ENCODE data around the gene SARS2. TPM values are rescaled to one million over a fixed set of nuclear protein-coding genes. Genes with fewer than 3 reads are reported as not detected.
"Not testable (repeated sequence)": the region's sequence is repeated elsewhere in the genome, so short reads cannot be mapped to it uniquely, and the experiment has no call there.

SARS2 gene
- total RNA-seq, 1 donor from 2014 or later, result 11.5 TPM

- H3K4me3 ChIP-seq (ENCODE audit: low read length in 3 of 3), result no peak overlapping the region
- no peaks in the 10 kb centered on the region for H3K9me3 ChIP-seq (ENCODE audit: control insufficient read depth in 3 of 3, low read length in 3 of 3)
- H3K4me1 ChIP-seq (ENCODE audit: control insufficient read depth in 3 of 3, insufficient read depth in 3 of 3, low read length in 3 of 3), result peaks cover 0 to 6% (median 0%) of the 10 kb centered on the region in 3 donors
- H3K27me3 ChIP-seq (ENCODE audit: control insufficient read depth in 3 of 3, insufficient read depth in 3 of 3, low read length in 3 of 3), result peaks cover under 1 to 8% (median 6%) of the 10 kb centered on the region in 3 donors
- H3K9ac ChIP-seq (ENCODE audit: low read depth in 1 of 3, low read length in 3 of 3), result no peak overlapping the region
- H3K36me3 ChIP-seq (ENCODE audit: control insufficient read depth in 3 of 3, insufficient read depth in 3 of 3, low read length in 3 of 3), result no peaks in the 10 kb centered on the region
- no peak overlapping the region for H3K27ac ChIP-seq (ENCODE audit: low read depth, low read length)
Observed at GRCh38 chr19:38970664-38971532, 40.3 kb upstream of the SARS2 start.

DNA sequence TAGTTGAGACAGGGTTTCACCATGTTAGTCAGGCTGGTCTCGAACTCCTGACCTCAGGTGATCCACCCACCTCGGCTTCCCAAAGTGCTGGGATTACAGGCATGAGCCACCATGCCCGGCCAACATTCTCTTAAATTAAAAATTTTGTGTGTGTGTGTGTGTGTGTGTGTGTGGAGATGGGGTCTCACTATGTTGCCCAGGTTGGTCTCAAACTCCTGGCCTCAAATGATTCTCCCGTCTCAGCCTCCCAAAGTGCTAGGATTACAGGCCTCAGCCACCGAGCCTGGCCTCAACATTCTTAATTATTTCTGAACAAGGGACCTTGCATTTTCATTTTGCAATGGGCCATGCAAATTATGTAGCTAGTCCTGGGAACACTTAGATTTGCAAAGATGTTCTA is 35.6 kb upstream of the SARS2 start:
- H3K4me3 ChIP-seq (ENCODE audit: low read length in 3 of 3); H3K9me3 ChIP-seq (ENCODE audit: control insufficient read depth in 3 of 3, low read length in 3 of 3); H3K27ac ChIP-seq (ENCODE audit: low read depth, low read length); H3K9ac ChIP-seq (ENCODE audit: low read depth in 1 of 3, low read length in 3 of 3); H3K4me1 ChIP-seq (ENCODE audit: control insufficient read depth in 3 of 3, insufficient read depth in 3 of 3, low read length in 3 of 3); H3K36me3 ChIP-seq (ENCODE audit: control insufficient read depth in 3 of 3, insufficient read depth in 3 of 3, low read length in 3 of 3); H3K27me3 ChIP-seq (ENCODE audit: control insufficient read depth in 3 of 3, insufficient read depth in 3 of 3, low read length in 3 of 3): not testable (repeated sequence)

- Histone ChIP-seq H3K9me3 (ENCODE audit: control insufficient read depth in 3 of 3, low read length in 3 of 3) (no peaks in the 10 kb centered on the region), H3K36me3 (ENCODE audit: control insufficient read depth in 3 of 3, insufficient read depth in 3 of 3, low read length in 3 of 3) (no peaks in the 10 kb centered on the region), H3K27ac (ENCODE audit: low read depth, low read length) (no peak overlapping the region), H3K9ac (ENCODE audit: low read depth in 1 of 3, low read length in 3 of 3) (no peak overlapping the region), H3K4me1 (ENCODE audit: control insufficient read depth in 3 of 3, insufficient read depth in 3 of 3, low read length in 3 of 3) (peaks cover 3% of the 10 kb centered on the region in 3 donors), H3K27me3 (ENCODE audit: control insufficient read depth in 3 of 3, insufficient read depth in 3 of 3, low read length in 3 of 3) (no peaks in the 10 kb centered on the region), H3K4me3 (ENCODE audit: low read length in 3 of 3) (no peak overlapping the region)
Observed at GRCh38 chr19:38964738-38965137, 34.2 kb upstream of the SARS2 start.

DNA sequence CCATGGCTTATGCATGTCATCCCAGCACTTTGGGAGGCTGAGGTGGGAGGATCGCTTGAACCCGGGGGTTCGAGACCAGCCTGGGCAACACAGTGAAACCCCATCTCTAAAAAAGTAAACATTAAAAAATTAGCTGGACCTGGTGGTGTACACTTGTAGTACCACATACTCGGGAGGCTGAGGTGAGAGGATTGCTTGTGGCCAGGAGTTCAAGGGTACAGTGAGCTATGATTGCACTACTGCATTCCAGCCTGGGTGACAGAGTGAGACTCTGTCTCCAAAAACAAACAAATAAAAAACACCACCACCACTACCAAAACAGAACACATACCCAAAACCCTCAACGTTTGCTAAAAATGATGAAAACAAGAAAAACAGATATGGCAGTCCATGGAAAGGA is 29.1 kb upstream of the SARS2 start:
- no peaks in the 10 kb centered on the region for H3K9me3 ChIP-seq (ENCODE audit: control insufficient read depth in 3 of 3, low read length in 3 of 3)
- no peak overlapping the region for H3K27ac ChIP-seq (ENCODE audit: low read depth, low read length)
- H3K27me3 ChIP-seq (ENCODE audit: control insufficient read depth in 3 of 3, insufficient read depth in 3 of 3, low read length in 3 of 3), result no peaks in the 10 kb centered on the region
- H3K36me3 ChIP-seq (ENCODE audit: control insufficient read depth in 3 of 3, insufficient read depth in 3 of 3, low read length in 3 of 3), result no peaks in the 10 kb centered on the region
- no peak overlapping the region for H3K4me3 ChIP-seq (ENCODE audit: low read length in 3 of 3)
- peaks cover 3% of the 10 kb centered on the region in 3 donors for H3K4me1 ChIP-seq (ENCODE audit: control insufficient read depth in 3 of 3, insufficient read depth in 3 of 3, low read length in 3 of 3)
- H3K9ac ChIP-seq (ENCODE audit: low read depth in 1 of 3, low read length in 3 of 3), result no peak overlapping the region

- Histone ChIP-seq H3K4me3 (ENCODE audit: low read length in 3 of 3) (no peak overlapping the region), H3K9ac (ENCODE audit: low read depth in 1 of 3, low read length in 3 of 3) (no peak overlapping the region), H3K27me3 (ENCODE audit: control insufficient read depth in 3 of 3, insufficient read depth in 3 of 3, low read length in 3 of 3) (no peaks in the 10 kb centered on the region), H3K4me1 (ENCODE audit: control insufficient read depth in 3 of 3, insufficient read depth in 3 of 3, low read length in 3 of 3) (peaks cover 3% of the 10 kb centered on the region in 3 donors), H3K27ac (ENCODE audit: low read depth, low read length) (no peak overlapping the region), H3K36me3 (ENCODE audit: control insufficient read depth in 3 of 3, insufficient read depth in 3 of 3, low read length in 3 of 3) (no peaks in the 10 kb centered on the region), H3K9me3 (ENCODE audit: control insufficient read depth in 3 of 3, low read length in 3 of 3) (no peaks in the 10 kb centered on the region)
Observed at GRCh38 chr19:38958301-38958700, 27.7 kb upstream of the SARS2 start.

GRCh38 chr19:38956264-38956663 is 25.7 kb upstream of the SARS2 start:
- H3K4me3 ChIP-seq (ENCODE audit: low read length in 3 of 3), result no peak overlapping the region
- no peak overlapping the region for H3K9ac ChIP-seq (ENCODE audit: low read depth in 1 of 3, low read length in 3 of 3)
- H3K4me1 ChIP-seq (ENCODE audit: control insufficient read depth in 3 of 3, insufficient read depth in 3 of 3, low read length in 3 of 3), result no peaks in the 10 kb centered on the region
- no peaks in the 10 kb centered on the region for H3K36me3 ChIP-seq (ENCODE audit: control insufficient read depth in 3 of 3, insufficient read depth in 3 of 3, low read length in 3 of 3)
- H3K27ac ChIP-seq (ENCODE audit: low read depth, low read length), result no peak overlapping the region
- H3K9me3 ChIP-seq (ENCODE audit: control insufficient read depth in 3 of 3, low read length in 3 of 3), result no peaks in the 10 kb centered on the region
- no peaks in the 10 kb centered on the region for H3K27me3 ChIP-seq (ENCODE audit: control insufficient read depth in 3 of 3, insufficient read depth in 3 of 3, low read length in 3 of 3)

DNA sequence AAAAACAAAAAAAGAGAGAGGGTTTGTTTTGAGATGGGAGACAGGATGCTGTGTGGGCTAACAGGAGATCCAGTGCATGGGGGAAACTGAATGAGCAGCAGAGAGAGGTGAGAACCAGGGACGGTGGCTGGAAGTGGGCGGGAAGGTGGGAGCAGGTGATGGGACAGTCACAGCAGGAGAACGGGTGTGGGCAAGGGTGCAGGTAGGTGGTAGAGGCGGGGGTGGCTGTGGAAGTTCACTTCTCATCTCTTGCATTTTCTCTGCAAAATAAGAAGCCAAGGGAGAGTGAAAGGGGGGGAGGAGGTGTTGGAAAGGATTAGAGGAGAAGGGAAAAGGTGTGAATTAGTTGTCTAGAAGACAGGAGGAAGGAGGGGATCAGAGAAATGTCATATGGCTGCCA is 23.1 kb upstream of the SARS2 start:
- Histone ChIP-seq H3K36me3 (ENCODE audit: control insufficient read depth in 3 of 3, insufficient read depth in 3 of 3, low read length in 3 of 3) (no peaks in the 10 kb centered on the region), H3K4me1 (ENCODE audit: control insufficient read depth in 3 of 3, insufficient read depth in 3 of 3, low read length in 3 of 3) (peaks cover 4 to 7% (median 6%) of the 10 kb centered on the region in 3 donors), H3K9me3 (ENCODE audit: control insufficient read depth in 3 of 3, low read length in 3 of 3) (no peaks in the 10 kb centered on the region), H3K27me3 (ENCODE audit: control insufficient read depth in 3 of 3, insufficient read depth in 3 of 3, low read length in 3 of 3) (peaks cover 0 to 4% (median 3%) of the 10 kb centered on the region in 3 donors), H3K4me3 (ENCODE audit: low read length in 3 of 3) (no peak overlapping the region), H3K9ac (ENCODE audit: low read depth in 1 of 3, low read length in 3 of 3) (no peak overlapping the region), H3K27ac (ENCODE audit: low read depth, low read length) (no peak overlapping the region)

DNA sequence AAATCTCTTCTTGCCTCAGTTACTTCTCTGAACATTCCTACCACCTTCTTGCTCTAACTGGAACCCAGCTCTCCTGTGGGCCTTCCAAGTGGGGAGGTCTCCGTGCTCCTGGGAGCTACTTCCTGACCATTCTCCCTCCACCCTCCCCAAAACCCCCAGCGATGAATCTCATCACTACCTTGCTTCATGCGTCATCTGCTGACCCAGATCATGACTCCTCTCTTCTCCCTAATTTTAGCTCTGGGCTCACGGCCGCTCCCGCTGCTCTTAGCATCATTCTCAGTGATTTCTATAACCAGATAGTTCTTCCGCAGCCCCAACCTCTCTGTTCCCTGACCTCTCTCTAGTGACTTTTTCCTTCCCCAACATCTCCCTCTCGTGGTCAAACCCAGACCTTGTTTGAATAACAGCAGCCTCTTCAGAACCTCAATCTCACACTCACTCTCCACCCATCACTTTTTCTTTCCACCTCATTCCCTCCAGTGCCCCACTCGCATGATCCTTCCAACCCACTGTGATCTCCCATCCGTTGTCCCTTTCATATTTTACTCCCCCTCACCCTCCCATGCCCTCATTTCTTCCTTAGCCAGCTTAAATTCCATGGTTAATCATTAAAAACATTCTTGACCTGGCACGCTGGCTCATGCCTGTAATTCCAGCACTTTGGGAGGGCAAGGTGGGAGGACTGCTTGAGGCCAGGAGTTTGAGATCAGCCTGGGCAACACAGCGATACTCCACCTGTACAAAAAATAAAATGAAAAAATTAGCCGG is 22.0 kb upstream of the SARS2 start:
- no peak overlapping the region for H3K27ac ChIP-seq (ENCODE audit: low read depth, low read length)
- no peaks in the 10 kb centered on the region for H3K9me3 ChIP-seq (ENCODE audit: control insufficient read depth in 3 of 3, low read length in 3 of 3)
- H3K4me1 ChIP-seq (ENCODE audit: control insufficient read depth in 3 of 3, insufficient read depth in 3 of 3, low read length in 3 of 3), result peaks cover 4 to 7% (median 6%) of the 10 kb centered on the region in 3 donors

DNA sequence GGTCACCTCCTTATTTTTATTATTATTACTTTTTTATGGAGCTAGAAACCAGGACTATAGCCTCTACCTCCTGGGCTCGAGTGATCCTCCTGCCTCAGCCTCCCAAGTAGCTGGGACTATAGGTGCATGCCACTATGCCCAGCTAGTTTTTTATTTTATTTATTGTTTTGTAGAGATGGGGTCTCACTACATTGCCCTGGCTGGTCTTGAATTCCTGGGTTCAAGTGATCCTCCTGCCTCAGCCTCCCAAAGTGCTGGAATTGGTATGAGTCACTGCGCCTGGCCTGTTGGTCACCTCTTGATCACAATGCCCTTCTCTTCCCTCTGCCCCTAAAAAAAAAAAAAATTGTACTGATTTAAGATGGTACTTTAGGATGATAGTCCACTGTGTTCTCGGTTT is 20.6 kb upstream of the SARS2 start:
- Histone ChIP-seq H3K27ac (ENCODE audit: low read depth, low read length) (no peak overlapping the region), H3K9ac (ENCODE audit: low read depth in 1 of 3, low read length in 3 of 3) (no peak overlapping the region)

More for the DNA sequence above, 22.0 kb upstream of the SARS2 start:
- Histone ChIP-seq H3K9ac (ENCODE audit: low read depth in 1 of 3, low read length in 3 of 3) (no peak overlapping the region), H3K4me3 (ENCODE audit: low read length in 3 of 3) (no peak overlapping the region), H3K27me3 (ENCODE audit: control insufficient read depth in 3 of 3, insufficient read depth in 3 of 3, low read length in 3 of 3) (peaks cover 0 to 4% (median 3%) of the 10 kb centered on the region in 3 donors), H3K36me3 (ENCODE audit: control insufficient read depth in 3 of 3, insufficient read depth in 3 of 3, low read length in 3 of 3) (no peaks in the 10 kb centered on the region)

More for the DNA sequence above, 20.6 kb upstream of the SARS2 start:
- Histone ChIP-seq H3K27me3 (ENCODE audit: control insufficient read depth in 3 of 3, insufficient read depth in 3 of 3, low read length in 3 of 3) (peaks cover 0 to 4% (median 3%) of the 10 kb centered on the region in 3 donors), H3K36me3 (ENCODE audit: control insufficient read depth in 3 of 3, insufficient read depth in 3 of 3, low read length in 3 of 3) (peaks cover 0 to 2% (median 2%) of the 10 kb centered on the region in 3 donors), H3K4me3 (ENCODE audit: low read length in 3 of 3) (no peak overlapping the region), H3K9me3 (ENCODE audit: control insufficient read depth in 3 of 3, low read length in 3 of 3) (no peaks in the 10 kb centered on the region), H3K4me1 (ENCODE audit: control insufficient read depth in 3 of 3, insufficient read depth in 3 of 3, low read length in 3 of 3) (peaks cover 4 to 7% (median 6%) of the 10 kb centered on the region in 3 donors)

All from skeletal muscle tissue (tissue), 4 donors.